SK-N-SH (cell line): Measurements from ENCODE around the gene INTS11. TPM values are rescaled to one million over a fixed set of nuclear protein-coding genes. Genes with fewer than 3 reads are reported as not detected.

Experiments used
- CTCF ChIA-PET: fragments of 300-600, 350-600 bp; formaldehyde crosslinking; extraction: SDS; loops from one replicate; lab custom pipeline; 2021; lab: Yijun Ruan, JAX
- POLR2A ChIA-PET: fragments of 350-600 bp; sonication (Branson Sonifier 250); formaldehyde crosslinking; extraction: SDS; loops from one replicate; lab custom pipeline; 2020; ENCODE audit warnings: antibody characterized with exemption, inconsistent platforms; lab: Yijun Ruan, JAX
- DNase-seq: peaks from one replicate; pipeline ENCODE4 v3.0.0; 2012
- H2AFZ ChIP-seq: fragments of 200-600 bp; sonication (generic); 2 replicates; pipeline ENCODE4 v1.8.1; 2016; ENCODE audit warnings: antibody characterized with exemption, mild to moderate bottlenecking, low read depth
- H3F3A ChIP-seq: fragments of 200-600 bp; sonication (generic); replicated peaks from 2 replicates; pipeline ENCODE3; 2016; ENCODE audit warnings: antibody characterized with exemption, mild to moderate bottlenecking; ENCODE audit not compliant: insufficient read depth
- H3K27ac ChIP-seq, 2 experiments: fragments of 200-500 bp in 1 of 2; fragments of 200-600 bp in 1 of 2; sonication (Bioruptor generic) in 1 of 2; sonication (generic), shearing (Covaris generic) in 1 of 2; 2 replicates each; pipeline versions ENCODE4 v1.5.1 to v1.6.1; 2014 to 2016; ENCODE audit warnings: low read depth in 2 of 2, inconsistent platforms in 1 of 2, low read length in 1 of 2, mild to moderate bottlenecking in 1 of 2, mixed read lengths in 1 of 2
- H3K27me3 ChIP-seq: fragments of 200-600 bp; sonication (generic), shearing (Covaris generic); 2 replicates; pipeline ENCODE4 v1.6.1; 2016; ENCODE audit warnings: mixed run types; ENCODE audit not compliant: insufficient read depth
- H3K36me3 ChIP-seq, 2 experiments: fragments of 200-500 bp in 1 of 2; fragments of 200-600 bp in 1 of 2; sonication (Bioruptor generic) in 1 of 2; sonication (generic) in 1 of 2; replicated peaks in 1 of 2; 2 replicates each; pipeline versions ENCODE3 to v1.5.1; 2014 to 2016; ENCODE audit warnings: low read length in 1 of 2, mild to moderate bottlenecking in 1 of 2; ENCODE audit not compliant: insufficient read depth in 2 of 2, control insufficient read depth in 1 of 2
- H3K4me1 ChIP-seq, 2 experiments: fragments of 200-500 bp in 1 of 2; fragments of 200-600 bp in 1 of 2; sonication (Bioruptor generic) in 1 of 2; sonication (generic), shearing (Covaris generic) in 1 of 2; 2 replicates each; pipeline versions ENCODE4 v1.5.1 to v1.6.1; 2014 to 2016; ENCODE audit warnings: low read depth in 1 of 2, low read length in 1 of 2, mixed run types in 1 of 2; ENCODE audit not compliant: insufficient read depth in 2 of 2, control insufficient read depth in 1 of 2
- H3K4me2 ChIP-seq: fragments of 200-600 bp; sonication (generic), shearing (Covaris generic); 2 replicates; pipeline ENCODE4 v1.6.1; 2017; ENCODE audit warnings: mixed run types
- H3K4me3 ChIP-seq, 2 experiments: fragments of 200-500 bp in 1 of 2; fragments of 200-600 bp in 1 of 2; sonication (Bioruptor generic) in 1 of 2; sonication (generic), shearing (Covaris generic) in 1 of 2; 2 replicates each; pipeline versions ENCODE4 v1.5.1 to v1.8.1; 2014 to 2016; ENCODE audit warnings: low read depth in 2 of 2, inconsistent platforms in 1 of 2, low read length in 1 of 2, mild to moderate bottlenecking in 1 of 2, mixed read lengths in 1 of 2, moderate library complexity in 1 of 2
- H3K79me2 ChIP-seq: fragments of 200-600 bp; sonication (generic); 2 replicates; pipeline ENCODE4 v1.8.1; 2017; ENCODE audit warnings: mild to moderate bottlenecking; ENCODE audit not compliant: insufficient read depth
- H3K9ac ChIP-seq: fragments of 200-600 bp; sonication (generic); 2 replicates; pipeline ENCODE4 v1.6.1; 2017; ENCODE audit warnings: mixed run types
- H3K9me2 ChIP-seq: fragments of 200-600 bp; sonication (generic); 2 replicates; pipeline ENCODE4 v1.6.1; 2017; ENCODE audit warnings: mixed run types
- H3K9me3 ChIP-seq: fragments of 200-600 bp; sonication (generic); 2 replicates; pipeline ENCODE4 v1.6.1; 2017; ENCODE audit warnings: mixed run types, mild to moderate bottlenecking, moderate library complexity
- H4K20me1 ChIP-seq: fragments of 200-600 bp; sonication (generic); 2 replicates; pipeline ENCODE4 v1.6.1; 2017; ENCODE audit warnings: mild to moderate bottlenecking, mixed run types; ENCODE audit not compliant: insufficient read depth
- CHD2 ChIP-seq: fragments of 150-350 bp; IDR thresholded peaks from 2 replicates; pipeline ENCODE4 v1.6.1; 2018; ENCODE audit warnings: low read length; ENCODE audit not compliant: partially characterized antibody
- GABPA ChIP-seq: IDR thresholded peaks from 2 replicates; pipeline ENCODE4 v1.4.0; 2012; ENCODE audit warnings: low read depth, mild to moderate bottlenecking
- MEF2A ChIP-seq: IDR thresholded peaks from 2 replicates; pipeline ENCODE4 v1.4.0; 2012; ENCODE audit warnings: low read depth, borderline replicate concordance
- NFIC ChIP-seq: IDR thresholded peaks from 2 replicates; pipeline ENCODE4 v1.4.0; 2012; ENCODE audit warnings: borderline replicate concordance
- NRF1 ChIP-seq: IDR thresholded peaks from 2 replicates; pipeline ENCODE4 v1.6.1; 2012; ENCODE audit warnings: low read depth, mild to moderate bottlenecking, low read length
- RAD21 ChIP-seq: IDR thresholded peaks from 2 replicates; pipeline ENCODE4 v1.6.1; 2012; ENCODE audit warnings: mild to moderate bottlenecking, low read length
- RCOR1 ChIP-seq: fragments of 150-350 bp; IDR thresholded peaks from 2 replicates; pipeline ENCODE4 v1.6.1; 2017; ENCODE audit warnings: antibody characterized with exemption, low read length
- RFX5 ChIP-seq: IDR thresholded peaks from 2 replicates; pipeline ENCODE4 v1.6.1; 2012; ENCODE audit warnings: mild to moderate bottlenecking, improper control_type of control experiment, low read length
- SIN3A ChIP-seq: IDR thresholded peaks from 2 replicates; pipeline ENCODE4 v1.6.1; 2012; ENCODE audit warnings: low read depth, mild to moderate bottlenecking, low read length, moderate library complexity, borderline replicate concordance
- SMC3 ChIP-seq: IDR thresholded peaks from 2 replicates; pipeline ENCODE4 v1.6.1; 2012; ENCODE audit warnings: low read depth, low read length, improper control_type of control experiment
- TAF1 ChIP-seq: IDR thresholded peaks from 2 replicates; pipeline ENCODE4 v1.6.1; 2012; ENCODE audit warnings: low read depth, mild to moderate bottlenecking, low read length, moderate library complexity, borderline replicate concordance
- TCF12 ChIP-seq: IDR thresholded peaks from 2 replicates; pipeline ENCODE4 v1.4.0; 2012
- WGBS: methylation state at CpG from one replicate; pipeline ENCODE4 v1.1.6; 2017; ENCODE audit warnings: low lambda C conversion rate; 5-methylcytosine and 5-hydroxymethylcytosine counted together
- polyA plus RNA-seq, 3 experiments: library from polyadenylated mRNA; depleted of rRNA; stranded (reverse); fragments of >200 nt; gene quantifications; 2 replicates each; pipeline ENCODE4 v1.2.3, GENCODE V29; 2012
- TF ChIP-seq, protein P1 (sequence below): fragments of 200-600 bp; sonication (generic); IDR thresholded peaks from 2 replicates; pipeline ENCODE4 v1.6.1; 2017; ENCODE audit warnings: antibody characterized with exemption, mild to moderate bottlenecking, moderate library complexity
- TF ChIP-seq, protein P2 (sequence below): IDR thresholded peaks from 2 replicates; pipeline ENCODE4 v1.4.0; 2012; ENCODE audit warnings: low read depth, borderline replicate concordance
- TF ChIP-seq, protein P3 (sequence below): IDR thresholded peaks from 2 replicates; pipeline ENCODE4 v1.6.1; 2012; ENCODE audit warnings: mild to moderate bottlenecking, low read depth, low read length, moderate library complexity
- TF ChIP-seq, protein P4 (sequence below): IDR thresholded peaks from 2 replicates; pipeline ENCODE4 v1.4.0; 2012; ENCODE audit warnings: low read depth, borderline replicate concordance

The INTS11 gene
- polyA plus RNA-seq, 1 of the 3 experiments (the other 2 are of a cell fraction), result 137 TPM

DNA sequence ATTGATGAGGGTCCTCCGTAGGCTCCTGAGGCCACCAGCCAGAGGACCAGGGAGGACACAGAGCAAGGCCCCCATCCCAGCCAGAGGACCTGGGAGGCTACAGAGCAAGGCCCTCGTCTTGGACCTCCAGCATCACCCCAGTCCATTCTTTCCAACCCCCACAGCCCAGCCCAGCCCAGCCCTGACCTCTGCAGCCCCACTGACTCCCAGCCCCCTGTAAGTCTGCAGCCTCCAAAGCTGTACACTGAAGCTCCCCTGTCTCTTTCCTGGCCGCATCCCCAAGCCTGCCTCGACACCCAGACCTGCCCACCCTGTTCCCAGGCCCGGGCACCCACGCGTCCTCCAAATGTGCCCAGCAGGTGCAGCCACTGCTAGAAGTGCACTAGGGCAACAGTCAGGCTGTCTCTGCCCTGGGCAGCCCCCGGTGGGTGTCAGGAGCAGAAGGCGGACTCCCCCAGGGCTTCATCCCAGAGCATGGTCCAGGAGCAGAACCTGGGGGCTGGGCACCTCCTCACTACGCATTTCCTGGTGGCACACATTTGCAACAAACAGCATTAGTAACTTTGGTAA lies 22.7 kb upstream of the INTS11 start:
- Histone ChIP-seq H3K36me3 (no peaks in the 10 kb centered on the region), H3K27ac (no peak overlapping the region), H2AFZ (no peak overlapping the region), H3K79me2 (peaks cover 47% of the 10 kb centered on the region), H3K9me2 (no peaks in the 10 kb centered on the region), H3F3A (peaks cover 2% of the 10 kb centered on the region), H3K9me3 (no peaks in the 10 kb centered on the region), H3K9ac (no peak overlapping the region), H4K20me1 (peaks cover 45% of the 10 kb centered on the region), H3K4me2 (peak overlapping the region; percentile 89), H3K4me3 (peak overlapping the region; percentile 64 to 87; a peak in 2 of 4 replicates), H3K27me3 (no peaks in the 10 kb centered on the region), H3K4me1 (peaks cover 0 to 27% of the 10 kb centered on the region in 2 experiments; a peak in 1 of 4 replicates)
- TF ChIP-seq NFIC, result no peak
- TF ChIP-seq, protein P1, sequence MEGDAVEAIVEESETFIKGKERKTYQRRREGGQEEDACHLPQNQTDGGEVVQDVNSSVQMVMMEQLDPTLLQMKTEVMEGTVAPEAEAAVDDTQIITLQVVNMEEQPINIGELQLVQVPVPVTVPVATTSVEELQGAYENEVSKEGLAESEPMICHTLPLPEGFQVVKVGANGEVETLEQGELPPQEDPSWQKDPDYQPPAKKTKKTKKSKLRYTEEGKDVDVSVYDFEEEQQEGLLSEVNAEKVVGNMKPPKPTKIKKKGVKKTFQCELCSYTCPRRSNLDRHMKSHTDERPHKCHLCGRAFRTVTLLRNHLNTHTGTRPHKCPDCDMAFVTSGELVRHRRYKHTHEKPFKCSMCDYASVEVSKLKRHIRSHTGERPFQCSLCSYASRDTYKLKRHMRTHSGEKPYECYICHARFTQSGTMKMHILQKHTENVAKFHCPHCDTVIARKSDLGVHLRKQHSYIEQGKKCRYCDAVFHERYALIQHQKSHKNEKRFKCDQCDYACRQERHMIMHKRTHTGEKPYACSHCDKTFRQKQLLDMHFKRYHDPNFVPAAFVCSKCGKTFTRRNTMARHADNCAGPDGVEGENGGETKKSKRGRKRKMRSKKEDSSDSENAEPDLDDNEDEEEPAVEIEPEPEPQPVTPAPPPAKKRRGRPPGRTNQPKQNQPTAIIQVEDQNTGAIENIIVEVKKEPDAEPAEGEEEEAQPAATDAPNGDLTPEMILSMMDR, result no peak
- TF ChIP-seq, protein P2, sequence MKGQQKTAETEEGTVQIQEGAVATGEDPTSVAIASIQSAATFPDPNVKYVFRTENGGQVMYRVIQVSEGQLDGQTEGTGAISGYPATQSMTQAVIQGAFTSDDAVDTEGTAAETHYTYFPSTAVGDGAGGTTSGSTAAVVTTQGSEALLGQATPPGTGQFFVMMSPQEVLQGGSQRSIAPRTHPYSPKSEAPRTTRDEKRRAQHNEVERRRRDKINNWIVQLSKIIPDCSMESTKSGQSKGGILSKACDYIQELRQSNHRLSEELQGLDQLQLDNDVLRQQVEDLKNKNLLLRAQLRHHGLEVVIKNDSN, result no peak
- TF ChIP-seq NRF1, result no peak
- no peak for TF ChIP-seq MEF2A
- TF ChIP-seq RCOR1, result no peak
- TF ChIP-seq RAD21, result no peak
- no peak for TF ChIP-seq CHD2
- no peak for TF ChIP-seq SMC3
- no peak for TF ChIP-seq GABPA
- TF ChIP-seq TCF12, result no peak
- TF ChIP-seq RFX5, result no peak
- TF ChIP-seq, protein P3, sequence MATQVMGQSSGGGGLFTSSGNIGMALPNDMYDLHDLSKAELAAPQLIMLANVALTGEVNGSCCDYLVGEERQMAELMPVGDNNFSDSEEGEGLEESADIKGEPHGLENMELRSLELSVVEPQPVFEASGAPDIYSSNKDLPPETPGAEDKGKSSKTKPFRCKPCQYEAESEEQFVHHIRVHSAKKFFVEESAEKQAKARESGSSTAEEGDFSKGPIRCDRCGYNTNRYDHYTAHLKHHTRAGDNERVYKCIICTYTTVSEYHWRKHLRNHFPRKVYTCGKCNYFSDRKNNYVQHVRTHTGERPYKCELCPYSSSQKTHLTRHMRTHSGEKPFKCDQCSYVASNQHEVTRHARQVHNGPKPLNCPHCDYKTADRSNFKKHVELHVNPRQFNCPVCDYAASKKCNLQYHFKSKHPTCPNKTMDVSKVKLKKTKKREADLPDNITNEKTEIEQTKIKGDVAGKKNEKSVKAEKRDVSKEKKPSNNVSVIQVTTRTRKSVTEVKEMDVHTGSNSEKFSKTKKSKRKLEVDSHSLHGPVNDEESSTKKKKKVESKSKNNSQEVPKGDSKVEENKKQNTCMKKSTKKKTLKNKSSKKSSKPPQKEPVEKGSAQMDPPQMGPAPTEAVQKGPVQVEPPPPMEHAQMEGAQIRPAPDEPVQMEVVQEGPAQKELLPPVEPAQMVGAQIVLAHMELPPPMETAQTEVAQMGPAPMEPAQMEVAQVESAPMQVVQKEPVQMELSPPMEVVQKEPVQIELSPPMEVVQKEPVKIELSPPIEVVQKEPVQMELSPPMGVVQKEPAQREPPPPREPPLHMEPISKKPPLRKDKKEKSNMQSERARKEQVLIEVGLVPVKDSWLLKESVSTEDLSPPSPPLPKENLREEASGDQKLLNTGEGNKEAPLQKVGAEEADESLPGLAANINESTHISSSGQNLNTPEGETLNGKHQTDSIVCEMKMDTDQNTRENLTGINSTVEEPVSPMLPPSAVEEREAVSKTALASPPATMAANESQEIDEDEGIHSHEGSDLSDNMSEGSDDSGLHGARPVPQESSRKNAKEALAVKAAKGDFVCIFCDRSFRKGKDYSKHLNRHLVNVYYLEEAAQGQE, result no peak
- TF ChIP-seq SIN3A, result no peak
- TF ChIP-seq, protein P4, sequence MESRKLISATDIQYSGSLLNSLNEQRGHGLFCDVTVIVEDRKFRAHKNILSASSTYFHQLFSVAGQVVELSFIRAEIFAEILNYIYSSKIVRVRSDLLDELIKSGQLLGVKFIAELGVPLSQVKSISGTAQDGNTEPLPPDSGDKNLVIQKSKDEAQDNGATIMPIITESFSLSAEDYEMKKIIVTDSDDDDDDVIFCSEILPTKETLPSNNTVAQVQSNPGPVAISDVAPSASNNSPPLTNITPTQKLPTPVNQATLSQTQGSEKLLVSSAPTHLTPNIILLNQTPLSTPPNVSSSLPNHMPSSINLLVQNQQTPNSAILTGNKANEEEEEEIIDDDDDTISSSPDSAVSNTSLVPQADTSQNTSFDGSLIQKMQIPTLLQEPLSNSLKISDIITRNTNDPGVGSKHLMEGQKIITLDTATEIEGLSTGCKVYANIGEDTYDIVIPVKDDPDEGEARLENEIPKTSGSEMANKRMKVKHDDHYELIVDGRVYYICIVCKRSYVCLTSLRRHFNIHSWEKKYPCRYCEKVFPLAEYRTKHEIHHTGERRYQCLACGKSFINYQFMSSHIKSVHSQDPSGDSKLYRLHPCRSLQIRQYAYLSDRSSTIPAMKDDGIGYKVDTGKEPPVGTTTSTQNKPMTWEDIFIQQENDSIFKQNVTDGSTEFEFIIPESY, result no peak
- TF ChIP-seq TAF1, result no peak
- ChIA-PET CTCF (interaction anchor here (0.8 to 4.8 kb wide), 7 partner anchors 12 to 224 kb away, joined by 3 to 34 read pairs (median 4); partner anchors contain the start of gene AURKAIP1), POLR2A (interaction anchor here (1.1 to 2.0 kb wide), 2 partner anchors 28 to 67 kb away, joined by 3 to 7 read pairs; partner anchors contain the start of gene AURKAIP1)
- WGBS, result 79% methylated on average over 5 of the region's 10 CpGs
- DNase-seq, result no peak
